ENCODE results near the gene SLC16A13. TPM values are rescaled to one million over a fixed set of nuclear protein-coding genes. Genes with fewer than 3 reads are reported as not detected.
A peak's percentile ranks its signal among the peaks of the same experiment; 100 is the strongest.

Gene SLC16A13, protein sequence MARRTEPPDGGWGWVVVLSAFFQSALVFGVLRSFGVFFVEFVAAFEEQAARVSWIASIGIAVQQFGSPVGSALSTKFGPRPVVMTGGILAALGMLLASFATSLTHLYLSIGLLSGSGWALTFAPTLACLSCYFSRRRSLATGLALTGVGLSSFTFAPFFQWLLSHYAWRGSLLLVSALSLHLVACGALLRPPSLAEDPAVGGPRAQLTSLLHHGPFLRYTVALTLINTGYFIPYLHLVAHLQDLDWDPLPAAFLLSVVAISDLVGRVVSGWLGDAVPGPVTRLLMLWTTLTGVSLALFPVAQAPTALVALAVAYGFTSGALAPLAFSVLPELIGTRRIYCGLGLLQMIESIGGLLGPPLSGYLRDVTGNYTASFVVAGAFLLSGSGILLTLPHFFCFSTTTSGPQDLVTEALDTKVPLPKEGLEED
- total RNA-seq (2013; cell fraction: nucleolus; rRNA removed) = 3.6 and 4.1 TPM in 2 replicates
- total RNA-seq (2014; rRNA removed) = 2.6 and 2.7 TPM in 2 replicates
- 2.1 and 2.3 TPM in 2 replicates for total RNA-seq (2014; rRNA removed; fragmentation: Illumina TruSeq; extraction: Trizol)
- total RNA-seq (2021) = 11.9 and 12.1 TPM in 2 replicates
- polyA plus RNA-seq (2011; ENCODE audit: low read depth) = 2.4 TPM
- polyA plus RNA-seq (2011; rRNA removed) = 0.81 and 1.7 TPM in 2 replicates
- 2.1 and 2.3 TPM in 2 replicates for polyA plus RNA-seq (2011; cell fraction: cytosol; rRNA removed)
- 5.8 and 6.6 TPM in 2 replicates for polyA plus RNA-seq (2011; cell fraction: nucleus; rRNA removed)
- polyA plus RNA-seq (2012) = 4.4 and 5.2 TPM in 2 replicates
- 2.9 and 4.0 TPM in 2 replicates for polyA plus RNA-seq (2014; fragmentation: Illumina TruSeq; extraction: Trizol)
- polyA plus RNA-seq (2014; fragmentation: Nextera tagmentation; extraction: Ambion mirVana) = under 1 TPM; 0.34 to 0.46 TPM
- 5.6 TPM in 2 replicates for polyA plus RNA-seq (2014; rRNA removed)
- polyA plus RNA-seq (2016; fragmentation: Nextera tagmentation; extraction: Ambion mirVana) = 1 to 10 TPM; 5.9 to 6.8 TPM
- polyA minus RNA-seq (2011; rRNA and poly(A)+ RNA removed) = 3.7 and 5.4 TPM in 2 replicates
- polyA minus RNA-seq (2011; cell fraction: cytosol; rRNA and poly(A)+ RNA removed) = 0.83 and 3.5 TPM in 2 replicates
- 5.6 and 9.0 TPM in 2 replicates for polyA minus RNA-seq (2011; cell fraction: nucleus; rRNA and poly(A)+ RNA removed)
- percentile 60 among the genes with signal in this experiment for Bru-seq, nascent RNA
- percentile 48 among the genes with signal in this experiment for BruChase-seq, experiment 1, labeled RNA remaining after a 6-hour chase
- BruChase-seq, experiment 2, labeled RNA remaining after a 2-hour chase = percentile 52 among the genes with signal in this experiment
- long read RNA-seq, experiment 1 = 0 reads
- long read RNA-seq, experiment 2 = 0 reads

DNA sequence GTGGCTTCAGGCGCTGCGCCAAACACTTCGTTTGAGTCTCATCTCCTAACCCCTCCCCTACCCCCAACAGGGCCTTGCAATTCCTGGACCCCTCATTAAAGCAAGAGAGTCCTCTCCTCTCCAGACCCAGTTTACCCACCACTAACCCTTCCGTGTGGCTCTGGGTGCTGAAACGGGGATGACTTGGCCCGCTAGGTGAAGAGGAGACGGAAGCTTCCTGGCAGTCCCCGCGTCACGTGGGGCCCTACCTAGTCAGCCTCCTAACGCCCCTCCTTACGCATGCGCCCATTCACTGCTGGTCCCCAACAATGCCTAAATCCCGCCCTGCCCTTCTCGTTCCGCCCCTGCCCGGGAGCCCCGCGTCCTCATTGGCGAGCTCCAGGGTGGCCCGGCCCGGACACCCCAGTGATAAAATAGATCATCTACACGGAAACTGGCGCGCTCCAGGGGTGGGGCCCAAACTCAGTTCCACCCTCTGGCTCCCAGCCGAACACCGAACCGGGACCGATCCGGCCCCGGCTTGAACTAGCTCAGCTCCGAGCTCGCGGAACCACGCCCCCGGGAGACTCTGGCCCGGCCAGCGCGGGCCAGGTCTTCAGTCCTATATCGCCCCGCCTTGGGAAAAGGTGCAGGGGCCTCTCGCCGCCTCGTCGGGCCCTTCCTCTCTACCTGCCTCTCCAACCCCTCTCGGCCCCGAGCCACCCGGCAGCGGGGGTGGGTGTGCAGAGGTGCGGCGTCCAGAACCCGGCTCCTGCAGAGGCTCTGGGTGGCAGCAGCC, at the start of gene SLC16A13:
Gene SLC16A13, plus strand, starts transcription at position 425 of the 778 bp plus-strand sequence. CDS start 368 bp downstream, outside the sequence.
- intact Hi-C loops (cut with micrococcal nuclease; ENCODE audit: unreplicated experiment) = no loop called here
- RAD21 ChIA-PET (ENCODE audit: unreplicated experiment) = interaction anchor here (0.6 to 1.6 kb wide), 12 partner anchors 8 to 512 kb away, joined by 3 to 18 read pairs (median 4); partner anchors contain the start of genes BCL6B and SLC16A11
- TF ChIP-seq SMAD5 (IDR thresholded peaks at IDR 0.05; ENCODE audit: low read depth) (peak; percentile 96), TARDBP (IDR thresholded peaks at IDR 0.05; ENCODE audit: borderline replicate concordance) (0 out of 2 replicates have a peak, but pooled peaks have one; percentile 52), BCL3 (IDR thresholded peaks at IDR 0.05; ENCODE audit: borderline replicate concordance, insufficient read depth, low read depth, low read length, poor library complexity, severe bottlenecking) (no peak), EZH2 (IDR thresholded peaks at IDR 0.05; ENCODE audit: borderline replicate concordance, control insufficient read depth, low read depth, low read length) (no peak), SIN3A (IDR thresholded peaks at IDR 0.05; ENCODE audit: low read depth, low read length) (no peak; the same call in 1 of the 2 replicates), ZNF384 (IDR thresholded peaks at IDR 0.05; ENCODE audit: borderline replicate concordance, low read depth, low read length) (no peak), EP300 (IDR thresholded peaks at IDR 0.05; ENCODE audit: borderline replicate concordance in 1 of 2, control insufficient read depth in 1 of 2, low read depth in 2 of 2, low read length in 2 of 2) (peak in 1 of 2 experiments; percentile 27; a peak in 1 of 4 replicates), IKZF2 (IDR thresholded peaks at IDR 0.05) (peak in 1 of 2 experiments; percentile 2; a peak in 1 of 4 replicates), MYB (IDR thresholded peaks at IDR 0.05; ENCODE audit: borderline replicate concordance, low read depth, low read length) (no peak), NFYA (IDR thresholded peaks at IDR 0.05; ENCODE audit: borderline replicate concordance, low read depth, low read length) (no peak)
- TF ChIP-seq, protein P1, sequence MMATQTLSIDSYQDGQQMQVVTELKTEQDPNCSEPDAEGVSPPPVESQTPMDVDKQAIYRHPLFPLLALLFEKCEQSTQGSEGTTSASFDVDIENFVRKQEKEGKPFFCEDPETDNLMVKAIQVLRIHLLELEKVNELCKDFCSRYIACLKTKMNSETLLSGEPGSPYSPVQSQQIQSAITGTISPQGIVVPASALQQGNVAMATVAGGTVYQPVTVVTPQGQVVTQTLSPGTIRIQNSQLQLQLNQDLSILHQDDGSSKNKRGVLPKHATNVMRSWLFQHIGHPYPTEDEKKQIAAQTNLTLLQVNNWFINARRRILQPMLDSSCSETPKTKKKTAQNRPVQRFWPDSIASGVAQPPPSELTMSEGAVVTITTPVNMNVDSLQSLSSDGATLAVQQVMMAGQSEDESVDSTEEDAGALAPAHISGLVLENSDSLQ (IDR thresholded peaks at IDR 0.05) = peak; percentile 45; the same call in 1 of the 2 replicates

More for the DNA sequence above, at the start of gene SLC16A13:
- Histone ChIP-seq H3K27me3 (replicated peaks in 1 of 2; ENCODE audit: control insufficient read depth in 2 of 2, insufficient read depth in 2 of 2, low read length in 1 of 2) (no peaks in the 10 kb centered on the region), H3K27ac (ENCODE audit: control insufficient read depth, insufficient read depth) (peak within 1 kb of the TSS; percentile 99), H3K79me2 (ENCODE audit: control insufficient read depth, insufficient read depth, low read length) (peaks cover 18% of the 10 kb centered on the region), H3K4me3 (peak within 1 kb of the TSS; percentile 77), H3K4me1 (ENCODE audit: control insufficient read depth, insufficient read depth, low read length) (peaks cover 10% of the 10 kb centered on the region), H2AFZ (ENCODE audit: control insufficient read depth, low read depth, low read length) (peak within 1 kb of the TSS; percentile 88), H3K9ac (ENCODE audit: control insufficient read depth, insufficient read depth, low read length) (peak within 1 kb of the TSS; percentile 76), H3K9me3 (replicated peaks; ENCODE audit: control insufficient read depth, insufficient read depth, low read length) (no peaks in the 10 kb centered on the region), H3K4me2 (ENCODE audit: control insufficient read depth, insufficient read depth) (peak within 1 kb of the TSS; percentile 100), H4K20me1 (ENCODE audit: control insufficient read depth, insufficient read depth) (no peaks in the 10 kb centered on the region), H3K36me3 (ENCODE audit: control insufficient read depth in 2 of 2, insufficient read depth in 2 of 2, low read length in 1 of 2) (no peaks in the 10 kb centered on the region; a peak in 1 of 4 replicates)
- in situ Hi-C loops (cut with MboI) = loop anchor here (25.0 kb wide), 1 partner anchor 527 kb away; the partner anchor contains the start of genes SENP3 and TNFSF13
- ATAC-seq = peak; percentile 96
- ChIA-PET SMC1A (ENCODE audit: uncharacterized antibody, unreplicated experiment) (interaction anchor here (0.8 to 1.7 kb wide), 8 partner anchors 9 to 192 kb away, joined by 3 to 8 read pairs (median 4); no protein-coding TSS in a partner anchor), CTCF (interaction anchor here (0.6 to 4.5 kb wide), 10 partner anchors 10 to 261 kb away, joined by 3 to 40 read pairs (median 6); partner anchors contain the start of genes BCL6B and SLC16A11), POLR2A (interaction anchor here (0.6 to 2.2 kb wide), 13 partner anchors 10 to 1781 kb away, joined by 3 to 39 read pairs (median 5); partner anchors contain the start of genes BCL6B, RNASEK and XAF1)
- BruUV-seq (replicated peaks) = no TSS peak
- peak; percentile 96 for DNase-seq (ENCODE audit: low read depth, low spot score)
- WGBS (ENCODE audit: insufficient coverage, insufficient replicate concordance, low lambda C conversion rate, missing lambda C conversion rate) = under 1% methylated on average over 52 of the region's 52 CpGs
- peak; percentile 95 for FAIRE-seq

Data from GM12878 (cell line).